Endometrium (tissue), 2 donors: ENCODE measurements around the gene TPH1.
"Not testable (repeated sequence)": the region's sequence is repeated elsewhere in the genome, so short reads cannot be mapped to it uniquely, and the experiment has no call there.

ENCODE experiments used
- FAIRE-seq: peaks from 2 replicates; lab custom pipeline; 2012; peaks lifted over from hg19 to GRCh38; lab: Jason Lieb, UNC
- donor health status: control.
- donor health status: control.

Gene TPH1

DNA sequence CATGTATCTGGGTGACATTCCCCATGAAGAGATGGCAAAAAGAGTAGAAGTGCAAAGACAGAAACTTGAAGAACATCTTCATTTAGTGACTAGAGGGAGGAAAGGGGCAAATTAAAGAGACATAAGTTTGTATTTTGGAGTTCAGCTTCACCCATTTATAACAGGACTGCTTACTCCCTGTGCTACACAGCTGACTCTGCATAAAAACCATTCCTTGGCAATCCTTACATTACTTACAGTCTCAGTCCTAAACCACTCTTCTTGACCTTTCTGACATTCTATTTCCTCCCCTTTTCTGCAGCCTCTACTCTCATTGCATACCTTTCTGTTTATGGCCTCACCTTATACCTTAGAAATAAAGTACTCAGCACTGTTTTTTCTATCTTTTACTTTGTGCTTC, 26.4 kb downstream of the TPH1 start:
- FAIRE-seq, result no peak

- no peak for FAIRE-seq
These were observed 29.3 kb downstream of the TPH1 start for GRCh38 chr11:18016789-18017188.

- no peak for FAIRE-seq
These were observed 31.2 kb downstream of the TPH1 start for GRCh38 chr11:18014876-18015275.

GRCh38 chr11:18013790-18014507, 32.1 kb downstream of the TPH1 start:
- FAIRE-seq, result no peak

- no peak for FAIRE-seq
These were observed 32.9 kb downstream of the TPH1 start, which contains the start of gene SERGEF for GRCh38 chr11:18012906-18013781. TSS of gene SERGEF (minus strand) at chr11:18013047. CDS start at chr11:18013010, 37 bp downstream.

GRCh38 chr11:18012122-18012905, 33.8 kb downstream of the TPH1 start:
- FAIRE-seq, result no peak

DNA sequence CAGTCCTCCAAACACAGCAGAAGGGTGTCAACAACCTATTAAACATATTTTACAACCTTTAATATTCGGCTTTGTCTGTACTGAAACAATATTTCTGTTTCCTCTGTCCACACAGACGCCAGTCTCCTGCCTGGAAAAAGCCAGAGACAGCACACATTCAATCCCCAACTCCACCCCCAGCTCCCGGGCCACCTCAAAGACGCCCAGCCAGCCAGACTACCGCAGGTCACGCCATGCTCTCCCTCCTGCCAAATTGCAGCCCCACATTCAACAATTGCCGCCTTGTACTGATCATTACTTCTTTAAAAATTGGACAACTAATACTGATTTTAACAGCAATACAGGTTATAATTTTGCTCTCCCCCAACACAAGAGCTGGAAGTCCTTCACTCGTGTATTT, 34.4 kb downstream of the TPH1 start:
- FAIRE-seq, result no peak

DNA sequence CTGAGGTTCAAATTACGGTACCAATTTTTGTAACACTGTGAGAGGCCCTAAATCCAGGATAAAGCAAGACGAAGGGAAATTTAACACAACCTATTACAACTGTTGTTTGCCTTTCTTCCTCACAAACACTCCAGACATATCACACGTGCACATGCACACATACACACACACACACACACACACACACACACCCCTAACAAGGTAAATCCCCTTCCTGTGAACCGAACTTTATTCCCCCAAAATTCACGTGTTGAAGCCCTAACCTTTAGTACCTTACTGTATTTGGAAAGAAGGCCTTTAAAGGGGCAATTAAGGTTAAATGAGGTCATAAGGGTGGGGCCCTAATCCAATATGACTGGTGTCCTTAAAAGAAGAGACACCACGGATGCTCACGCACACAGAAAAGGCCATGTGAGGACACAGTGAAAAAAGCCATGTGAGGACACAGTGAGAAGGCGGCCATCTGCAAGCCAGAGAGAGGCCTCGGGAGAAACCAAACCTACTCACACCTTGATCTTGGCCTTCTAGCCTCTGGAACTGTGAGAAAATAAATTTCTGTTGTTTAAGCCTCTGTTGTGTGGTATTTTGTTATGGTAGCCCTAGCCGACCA, 35.0 kb downstream of the TPH1 start:
- FAIRE-seq, result no peak

- FAIRE-seq, result no peak
These were observed 35.9 kb downstream of the TPH1 start for GRCh38 chr11:18010121-18010670.

GRCh38 chr11:18005376-18006129, 40.5 kb downstream of the TPH1 start:
- FAIRE-seq, result no peak

- no peak for FAIRE-seq
These were observed 44.9 kb downstream of the TPH1 start for GRCh38 chr11:18001191-18001590.

GRCh38 chr11:18000760-18001159, 45.3 kb downstream of the TPH1 start:
- no peak for FAIRE-seq

GRCh38 chr11:18000128-18000527, 45.9 kb downstream of the TPH1 start:
- not testable (repeated sequence) for FAIRE-seq
